ENCODE results near the gene STAG1. TPM values are rescaled to one million over a fixed set of nuclear protein-coding genes. Genes with fewer than 3 reads are reported as not detected.
A peak's percentile ranks its signal among the peaks of the same experiment; 100 is the strongest.

The STAG1 gene
- total and polyA plus RNA-seq, 9 of the 15 experiments (the other 6 are each of a cell fraction or from before 2014, with no cell fraction given), result 2.7 to 17.7 (median 8.8) TPM

DNA sequence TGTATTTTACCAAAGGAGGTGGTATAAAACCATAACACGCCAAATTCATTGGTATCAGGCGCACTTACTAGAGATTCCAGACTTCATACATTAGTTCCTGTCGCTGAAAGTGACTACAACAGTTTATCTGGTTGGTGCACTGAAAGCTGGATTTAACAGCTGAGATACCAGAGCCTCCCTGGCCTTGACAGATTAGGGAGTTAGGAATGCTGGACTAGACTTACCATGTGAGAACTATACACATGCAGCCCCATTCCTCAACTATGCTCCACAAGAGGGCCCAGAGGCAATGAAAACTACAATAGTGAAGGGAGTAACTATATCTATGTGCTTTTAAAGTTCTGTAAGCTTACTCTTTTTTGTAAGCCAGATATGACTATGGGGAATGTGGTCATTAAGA, 174.4 kb downstream of the STAG1 start (continued):
- TF ChIP-seq, protein P1, sequence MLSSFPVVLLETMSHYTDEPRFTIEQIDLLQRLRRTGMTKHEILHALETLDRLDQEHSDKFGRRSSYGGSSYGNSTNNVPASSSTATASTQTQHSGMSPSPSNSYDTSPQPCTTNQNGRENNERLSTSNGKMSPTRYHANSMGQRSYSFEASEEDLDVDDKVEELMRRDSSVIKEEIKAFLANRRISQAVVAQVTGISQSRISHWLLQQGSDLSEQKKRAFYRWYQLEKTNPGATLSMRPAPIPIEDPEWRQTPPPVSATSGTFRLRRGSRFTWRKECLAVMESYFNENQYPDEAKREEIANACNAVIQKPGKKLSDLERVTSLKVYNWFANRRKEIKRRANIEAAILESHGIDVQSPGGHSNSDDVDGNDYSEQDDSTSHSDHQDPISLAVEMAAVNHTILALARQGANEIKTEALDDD (IDR thresholded peaks at IDR 0.05), result peak; percentile 91
- TF ChIP-seq ZSCAN32 (CRISPR knock-in tag; IDR thresholded peaks at IDR 0.05) (no peak), KLF13 (tag; IDR thresholded peaks at IDR 0.05; ENCODE audit: borderline replicate concordance, low read depth) (no peak), SMARCC2 (IDR thresholded peaks at IDR 0.05; ENCODE audit: low read depth) (no peak), ZC3H11A (IDR thresholded peaks at IDR 0.05; ENCODE audit: low read depth, low read length) (no peak), ZNF140 (CRISPR knock-in tag; IDR thresholded peaks at IDR 0.05) (no peak), PHF21A (IDR thresholded peaks at IDR 0.05; ENCODE audit: borderline replicate concordance, low read depth) (no peak), SREBF2 (CRISPR knock-in tag; IDR thresholded peaks at IDR 0.05) (no peak), RAD21 (CRISPR knock-in tag; conservative IDR thresholded peaks at IDR 0.05 in 1 of 2, IDR thresholded peaks at IDR 0.05 in 1 of 2) (peak in 1 of 2 experiments; percentile 34; a peak in 2 of 4 replicates), MTA1 (IDR thresholded peaks at IDR 0.05; ENCODE audit: borderline replicate concordance) (0 out of 2 replicates have a peak, but pooled peaks have one; percentile 26)
- TF ChIP-seq, protein P2, sequence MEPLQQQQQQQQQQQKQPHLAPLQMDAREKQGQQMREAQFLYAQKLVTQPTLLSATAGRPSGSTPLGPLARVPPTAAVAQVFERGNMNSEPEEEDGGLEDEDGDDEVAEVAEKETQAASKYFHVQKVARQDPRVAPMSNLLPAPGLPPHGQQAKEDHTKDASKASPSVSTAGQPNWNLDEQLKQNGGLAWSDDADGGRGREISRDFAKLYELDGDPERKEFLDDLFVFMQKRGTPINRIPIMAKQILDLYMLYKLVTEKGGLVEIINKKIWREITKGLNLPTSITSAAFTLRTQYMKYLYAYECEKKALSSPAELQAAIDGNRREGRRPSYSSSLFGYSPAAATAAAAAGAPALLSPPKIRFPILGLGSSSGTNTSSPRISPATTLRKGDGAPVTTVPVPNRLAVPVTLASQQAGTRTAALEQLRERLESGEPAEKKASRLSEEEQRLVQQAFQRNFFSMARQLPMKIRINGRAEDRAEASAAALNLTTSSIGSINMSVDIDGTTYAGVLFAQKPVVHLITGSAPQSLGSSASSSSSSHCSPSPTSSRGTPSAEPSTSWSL (CRISPR knock-in tag; IDR thresholded peaks at IDR 0.05; ENCODE audit: borderline replicate concordance), result no peak
- TF ChIP-seq, protein P3, sequence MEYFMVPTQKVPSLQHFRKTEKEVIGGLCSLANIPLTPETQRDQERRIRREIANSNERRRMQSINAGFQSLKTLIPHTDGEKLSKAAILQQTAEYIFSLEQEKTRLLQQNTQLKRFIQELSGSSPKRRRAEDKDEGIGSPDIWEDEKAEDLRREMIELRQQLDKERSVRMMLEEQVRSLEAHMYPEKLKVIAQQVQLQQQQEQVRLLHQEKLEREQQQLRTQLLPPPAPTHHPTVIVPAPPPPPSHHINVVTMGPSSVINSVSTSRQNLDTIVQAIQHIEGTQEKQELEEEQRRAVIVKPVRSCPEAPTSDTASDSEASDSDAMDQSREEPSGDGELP (CRISPR knock-in tag; IDR thresholded peaks at IDR 0.05; ENCODE audit: borderline replicate concordance), result peak; percentile 45; the same call in 1 of the 2 replicates

All from K562 (cell line).